Suprapubic skin (tissue), 4 donors: ENCODE measurements around the gene ATP6V1F. TPM values are rescaled to one million over a fixed set of nuclear protein-coding genes. Genes with fewer than 3 reads are reported as not detected.
A peak's percentile ranks its signal among the peaks of the same experiment; 100 is the strongest.

Experiments
- DNase-seq, 2 donors: peaks; one replicate each; pipeline ENCODE4 v3.0.0-alpha.2; 2019; ENCODE audit warnings: low spot score in 2 of 2
- H3K27ac ChIP-seq: fragments of 200-600 bp; sonication (generic); one replicate; pipeline ENCODE4 v1.5.1; 2019
- H3K27me3 ChIP-seq: fragments of 200-600 bp; sonication (generic); one replicate; pipeline ENCODE4 v1.5.1; 2019
- H3K36me3 ChIP-seq: fragments of 200-600 bp; sonication (generic); one replicate; pipeline ENCODE4 v1.5.1; 2019
- H3K4me1 ChIP-seq: fragments of 200-600 bp; sonication (generic); one replicate; pipeline ENCODE4 v1.5.1; 2019
- H3K4me3 ChIP-seq: fragments of 200-600 bp; sonication (generic); one replicate; pipeline ENCODE4 v1.5.1; 2019; ENCODE audit warnings: mild to moderate bottlenecking
- H3K9me3 ChIP-seq: fragments of 200-600 bp; sonication (generic); one replicate; pipeline ENCODE4 v1.5.1; 2019
- EP300 ChIP-seq: sonication (generic); formaldehyde crosslinking; IDR thresholded peaks from one replicate; pipeline ENCODE4 v1.6.1; 2017; ENCODE audit warnings: antibody characterized with exemption
- POLR2A ChIP-seq, 2 donors: fragments of 450-650 bp; IDR thresholded peaks; one replicate each; pipeline ENCODE4 v1.6.1; 2017; ENCODE audit warnings: antibody characterized with exemption in 2 of 2, mild to moderate bottlenecking in 2 of 2, moderate library complexity in 2 of 2
- POLR2AphosphoS5 ChIP-seq, 3 donors: sonication (generic); formaldehyde crosslinking; IDR thresholded peaks; one replicate each; pipeline ENCODE4 v1.6.1; 2017; ENCODE audit warnings: antibody characterized with exemption in 3 of 3
- WGBS: methylation state at CpG from one replicate; pipeline ENCODE4 v1.1.5; 2018; 5-methylcytosine and 5-hydroxymethylcytosine counted together
- total RNA-seq, 4 donors: library from RNA; depleted of rRNA; stranded (reverse); fragments of >200 nt; gene quantifications; one replicate each; pipeline ENCODE4 v1.1.0, GENCODE V29; 2016
- TF ChIP-seq, protein P1 (sequence below), 2 donors: fragments of 200-600 bp in 1 of 2; fragments of 450-650 bp in 1 of 2; sonication (generic) in 1 of 2; IDR thresholded peaks; one replicate each; pipeline ENCODE4 v1.5.1; 2016 to 2019; ENCODE audit warnings: antibody characterized with exemption in 2 of 2, mild to moderate bottlenecking in 1 of 2, moderate library complexity in 1 of 2

ATP6V1F gene
- total RNA-seq, 4 donors from 2014 or later: 78.4 to 165 (median 148) TPM

DNA sequence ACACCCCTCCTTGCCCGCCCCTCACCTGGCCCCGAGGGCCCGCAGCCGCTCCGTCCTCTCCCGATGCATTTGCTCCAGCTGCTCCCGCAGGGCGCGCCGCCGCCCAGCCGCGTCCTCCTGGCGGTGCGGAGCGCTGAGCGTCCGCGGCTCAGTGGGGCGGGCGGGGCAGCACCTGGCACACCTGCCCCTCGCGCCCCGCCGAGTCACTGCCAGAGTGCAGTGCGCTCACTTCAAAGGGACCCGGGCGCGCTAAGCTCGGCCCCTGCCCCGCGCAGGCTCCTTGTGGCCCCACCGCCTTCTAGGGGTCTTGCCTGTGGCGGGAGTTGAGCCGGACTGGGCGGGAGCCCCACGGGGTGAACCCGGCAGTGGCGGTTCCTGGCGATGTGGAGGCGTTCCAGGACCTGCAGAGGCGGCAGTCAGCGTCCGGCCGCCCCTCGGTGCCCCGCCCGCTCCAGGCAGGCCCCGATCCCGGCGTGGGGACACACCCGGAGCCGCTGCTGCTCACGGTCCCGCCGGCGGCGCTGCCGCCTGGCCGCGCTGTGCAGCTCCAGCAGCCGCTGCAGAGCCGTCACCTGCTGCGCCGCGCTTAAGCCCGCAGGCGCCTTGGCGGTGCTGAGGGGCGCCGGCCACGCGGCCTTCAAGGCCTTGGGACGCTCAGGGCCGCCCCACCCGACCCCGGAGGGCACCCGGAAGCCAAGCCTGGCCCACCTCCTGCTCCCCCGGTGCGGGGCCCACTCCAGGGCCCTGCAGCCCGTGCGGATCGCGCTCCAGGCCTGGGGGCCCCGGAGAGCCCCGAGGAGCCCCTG, 6.7 kb downstream of the ATP6V1F start:
- peak overlapping the region; percentile 73 for H3K4me3 ChIP-seq
- TF ChIP-seq POLR2AphosphoS5 (IDR thresholded peaks at IDR 0.05) (no peak), EP300 (no peak), POLR2A (IDR thresholded peaks at IDR 0.05) (no peak)
- TF ChIP-seq, protein P1, sequence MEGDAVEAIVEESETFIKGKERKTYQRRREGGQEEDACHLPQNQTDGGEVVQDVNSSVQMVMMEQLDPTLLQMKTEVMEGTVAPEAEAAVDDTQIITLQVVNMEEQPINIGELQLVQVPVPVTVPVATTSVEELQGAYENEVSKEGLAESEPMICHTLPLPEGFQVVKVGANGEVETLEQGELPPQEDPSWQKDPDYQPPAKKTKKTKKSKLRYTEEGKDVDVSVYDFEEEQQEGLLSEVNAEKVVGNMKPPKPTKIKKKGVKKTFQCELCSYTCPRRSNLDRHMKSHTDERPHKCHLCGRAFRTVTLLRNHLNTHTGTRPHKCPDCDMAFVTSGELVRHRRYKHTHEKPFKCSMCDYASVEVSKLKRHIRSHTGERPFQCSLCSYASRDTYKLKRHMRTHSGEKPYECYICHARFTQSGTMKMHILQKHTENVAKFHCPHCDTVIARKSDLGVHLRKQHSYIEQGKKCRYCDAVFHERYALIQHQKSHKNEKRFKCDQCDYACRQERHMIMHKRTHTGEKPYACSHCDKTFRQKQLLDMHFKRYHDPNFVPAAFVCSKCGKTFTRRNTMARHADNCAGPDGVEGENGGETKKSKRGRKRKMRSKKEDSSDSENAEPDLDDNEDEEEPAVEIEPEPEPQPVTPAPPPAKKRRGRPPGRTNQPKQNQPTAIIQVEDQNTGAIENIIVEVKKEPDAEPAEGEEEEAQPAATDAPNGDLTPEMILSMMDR (IDR thresholded peaks at IDR 0.05): peak in 1 of 2 donors; percentile 25
- H3K4me1 ChIP-seq: peaks cover 23% of the 10 kb centered on the region
- no peak for DNase-seq
- H3K27me3 ChIP-seq: no peaks in the 10 kb centered on the region
- 2% methylated on average over 11 of the region's 86 CpGs for WGBS
- H3K27ac ChIP-seq: no peak overlapping the region
- H3K36me3 ChIP-seq: peaks cover 18% of the 10 kb centered on the region
- no peaks in the 10 kb centered on the region for H3K9me3 ChIP-seq

DNA sequence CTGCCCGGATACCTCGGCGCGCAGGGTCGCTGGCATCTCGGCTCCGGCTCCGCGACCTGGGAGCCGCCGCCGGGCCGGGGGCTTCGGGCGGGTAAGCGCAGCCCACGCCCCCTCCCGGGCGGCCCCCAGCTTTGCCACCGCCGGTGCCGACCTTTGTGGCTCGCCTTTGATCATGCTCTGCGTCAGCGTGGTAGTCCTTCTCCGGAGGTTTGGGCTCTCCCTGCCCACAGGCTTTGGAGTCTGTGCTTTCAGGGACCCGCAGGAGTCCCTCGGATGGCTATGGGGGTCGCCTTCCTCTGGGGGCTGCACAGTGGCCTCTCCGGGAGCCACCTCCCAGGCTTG, 7.3 kb downstream of the ATP6V1F start:
- Histone ChIP-seq H3K9me3 (no peaks in the 10 kb centered on the region), H3K36me3 (peaks cover 18% of the 10 kb centered on the region), H3K27me3 (no peaks in the 10 kb centered on the region), H3K4me1 (peaks cover 23% of the 10 kb centered on the region), H3K27ac (no peak overlapping the region), H3K4me3 (peak overlapping the region; percentile 73)
- no peak for TF ChIP-seq POLR2A (IDR thresholded peaks at IDR 0.05)
- TF ChIP-seq, protein P1 (IDR thresholded peaks at IDR 0.05): no peak
- TF ChIP-seq EP300: no peak
- TF ChIP-seq POLR2AphosphoS5 (IDR thresholded peaks at IDR 0.05): no peak
- no CpG with 5 or more reads among the region's 30 CpGs for WGBS
- no peak for DNase-seq

DNA sequence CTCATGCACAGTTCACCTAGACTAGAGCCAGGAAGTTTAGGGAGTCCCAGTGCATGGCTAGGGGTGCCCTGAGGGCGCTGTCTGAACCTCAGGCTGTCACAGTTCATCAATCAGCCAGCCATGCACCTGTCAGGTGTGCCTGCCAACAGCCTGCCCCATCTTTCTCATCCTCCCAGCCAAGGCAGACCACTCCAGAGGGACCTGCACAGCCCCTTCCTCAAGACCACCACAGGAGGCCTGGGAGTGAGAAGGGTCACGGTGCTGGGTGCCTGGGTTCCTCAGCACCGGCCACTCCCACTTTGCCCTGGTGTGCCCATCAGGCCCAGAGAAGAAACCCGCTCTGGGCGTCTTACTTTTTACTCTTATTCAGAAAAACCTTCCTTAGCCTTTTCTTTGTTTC, 8.4 kb downstream of the ATP6V1F start:
- no peak for DNase-seq
- 88% methylated on average over 4 of the region's 5 CpGs for WGBS
- Histone ChIP-seq H3K27ac (no peak overlapping the region), H3K36me3 (peaks cover 7% of the 10 kb centered on the region), H3K4me1 (peaks cover 23% of the 10 kb centered on the region), H3K9me3 (no peaks in the 10 kb centered on the region), H3K4me3 (no peak overlapping the region), H3K27me3 (no peaks in the 10 kb centered on the region)
- TF ChIP-seq, protein P1 (IDR thresholded peaks at IDR 0.05): no peak
- TF ChIP-seq EP300 (no peak), POLR2AphosphoS5 (IDR thresholded peaks at IDR 0.05) (no peak), POLR2A (IDR thresholded peaks at IDR 0.05) (no peak)

DNA sequence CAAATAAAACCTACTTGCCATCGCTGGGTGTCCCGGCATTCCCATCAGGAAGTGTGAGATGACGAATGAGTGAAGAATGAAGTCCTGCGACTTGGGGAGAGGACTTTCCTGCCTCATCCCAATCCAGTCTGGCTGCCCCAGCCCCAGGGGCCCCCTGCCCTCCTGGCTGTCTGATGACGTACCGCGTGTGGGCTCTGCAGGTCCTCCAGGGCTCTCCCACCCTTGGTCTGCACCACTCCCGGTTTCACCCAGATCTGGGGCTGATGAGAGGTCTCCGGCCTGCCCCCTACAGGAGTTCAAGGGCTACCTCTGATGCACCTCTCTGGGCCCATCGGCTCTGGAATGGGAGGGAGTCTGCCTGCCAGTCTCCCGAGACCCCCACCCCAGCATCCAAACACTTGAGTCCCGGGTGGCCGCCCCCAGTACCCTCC, 9.8 kb downstream of the ATP6V1F start:
- H3K27ac ChIP-seq: no peak overlapping the region
- H3K4me1 ChIP-seq: peaks cover 23% of the 10 kb centered on the region
- no peaks in the 10 kb centered on the region for H3K27me3 ChIP-seq
- no peak overlapping the region for H3K4me3 ChIP-seq
- H3K36me3 ChIP-seq: no peaks in the 10 kb centered on the region
- WGBS: 66% methylated on average over 10 of the region's 13 CpGs
- TF ChIP-seq, protein P1 (IDR thresholded peaks at IDR 0.05): no peak
- no peak for TF ChIP-seq POLR2AphosphoS5 (IDR thresholded peaks at IDR 0.05)
- no peak for TF ChIP-seq EP300
- peak in 1 of 2 donors; percentile 70 for DNase-seq
- no peaks in the 10 kb centered on the region for H3K9me3 ChIP-seq

DNA sequence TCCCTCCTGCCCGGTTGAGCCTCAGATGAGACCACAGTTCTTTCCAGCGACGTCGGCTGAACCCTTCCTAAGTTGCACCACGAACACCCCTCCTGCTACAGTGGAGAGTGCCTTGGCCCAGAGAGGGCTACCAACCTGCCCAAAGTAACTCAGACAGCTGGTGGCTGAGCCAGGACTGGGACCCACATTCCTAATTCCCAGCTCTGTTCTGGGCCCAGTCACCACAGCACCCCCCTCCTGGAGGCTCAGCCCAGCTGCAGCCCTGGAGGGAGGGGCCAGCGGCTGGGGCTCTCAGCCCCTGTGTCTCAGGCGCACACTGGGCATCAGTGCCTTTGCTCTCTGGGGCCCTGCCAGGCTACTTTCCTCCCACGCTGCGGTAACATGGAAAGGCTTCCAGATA, 10.6 kb downstream of the ATP6V1F start:
- WGBS: 79% methylated on average over 6 of the region's 9 CpGs
- H3K4me3 ChIP-seq: no peak overlapping the region
- no peak overlapping the region for H3K27ac ChIP-seq
- H3K36me3 ChIP-seq: no peaks in the 10 kb centered on the region
- no peak for TF ChIP-seq EP300
- H3K9me3 ChIP-seq: no peaks in the 10 kb centered on the region
- peaks cover 19% of the 10 kb centered on the region for H3K4me1 ChIP-seq
- DNase-seq: no peak
- H3K27me3 ChIP-seq: no peaks in the 10 kb centered on the region
